Measurements from ENCODE around the gene SORBS1.

- TF ChIP-seq, protein P1, sequence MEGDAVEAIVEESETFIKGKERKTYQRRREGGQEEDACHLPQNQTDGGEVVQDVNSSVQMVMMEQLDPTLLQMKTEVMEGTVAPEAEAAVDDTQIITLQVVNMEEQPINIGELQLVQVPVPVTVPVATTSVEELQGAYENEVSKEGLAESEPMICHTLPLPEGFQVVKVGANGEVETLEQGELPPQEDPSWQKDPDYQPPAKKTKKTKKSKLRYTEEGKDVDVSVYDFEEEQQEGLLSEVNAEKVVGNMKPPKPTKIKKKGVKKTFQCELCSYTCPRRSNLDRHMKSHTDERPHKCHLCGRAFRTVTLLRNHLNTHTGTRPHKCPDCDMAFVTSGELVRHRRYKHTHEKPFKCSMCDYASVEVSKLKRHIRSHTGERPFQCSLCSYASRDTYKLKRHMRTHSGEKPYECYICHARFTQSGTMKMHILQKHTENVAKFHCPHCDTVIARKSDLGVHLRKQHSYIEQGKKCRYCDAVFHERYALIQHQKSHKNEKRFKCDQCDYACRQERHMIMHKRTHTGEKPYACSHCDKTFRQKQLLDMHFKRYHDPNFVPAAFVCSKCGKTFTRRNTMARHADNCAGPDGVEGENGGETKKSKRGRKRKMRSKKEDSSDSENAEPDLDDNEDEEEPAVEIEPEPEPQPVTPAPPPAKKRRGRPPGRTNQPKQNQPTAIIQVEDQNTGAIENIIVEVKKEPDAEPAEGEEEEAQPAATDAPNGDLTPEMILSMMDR (conservative IDR thresholded peaks at IDR 0.05), result no peak
- no peak for TF ChIP-seq ZFX (IDR thresholded peaks at IDR 0.05)
Measured at GRCh38 chr10:95536894-95537541, 24.2 kb downstream of the SORBS1 start.

All from C4-2B (cell line).